GM12891 (cell line): ENCODE data around the gene TPRG1L.

ENCODE experiments used
- DNase-seq: peaks from one replicate; pipeline ENCODE4 v3.0.0; 2011; ENCODE audit warnings: low spot score; ENCODE audit not compliant: insufficient read length
- FAIRE-seq: peaks from 2 replicates; lab custom pipeline; 2011; peaks lifted over from hg19 to GRCh38; lab: Jason Lieb, UNC
- PAX5 ChIP-seq: IDR thresholded peaks from 2 replicates; pipeline ENCODE4 v1.6.1; 2011; ENCODE audit warnings: low read length, moderate library complexity, mild to moderate bottlenecking; ENCODE audit not compliant: insufficient read depth, severe bottlenecking
- POLR2A ChIP-seq: IDR thresholded peaks from 2 replicates; pipeline ENCODE4 v1.6.1; 2011; ENCODE audit warnings: low read depth, low read length, control low read depth
- POLR2AphosphoS5 ChIP-seq: IDR thresholded peaks from 2 replicates; pipeline ENCODE4 v1.6.1; 2011; ENCODE audit warnings: low read depth, low read length, control low read depth
- POU2F2 ChIP-seq: IDR thresholded peaks from 2 replicates; pipeline ENCODE4 v1.6.1; 2011; ENCODE audit warnings: low read depth, mild to moderate bottlenecking, control low read depth, low read length, moderate library complexity
- SPI1 ChIP-seq: IDR thresholded peaks from 2 replicates; pipeline ENCODE4 v1.6.1; 2011; ENCODE audit warnings: low read depth, low read length, control low read depth
- TAF1 ChIP-seq: IDR thresholded peaks from 2 replicates; pipeline ENCODE4 v1.6.1; 2011; ENCODE audit warnings: low read depth, low read length, control low read depth

TPRG1L gene

GRCh38 chr1:3642919-3643675 lies 18.3 kb downstream of the TPRG1L start:
- FAIRE-seq (no peak), DNase-seq (no peak)
- TF ChIP-seq SPI1 (no peak), POU2F2 (no peak), PAX5 (no peak), POLR2A (no peak), POLR2AphosphoS5 (no peak), TAF1 (no peak)

GRCh38 chr1:3644273-3644672 lies 19.5 kb downstream of the TPRG1L start:
- FAIRE-seq (peak; percentile 41), DNase-seq (no peak)
- TF ChIP-seq TAF1 (no peak), POLR2AphosphoS5 (no peak), POU2F2 (no peak), PAX5 (no peak), SPI1 (no peak), POLR2A (no peak)

- DNase-seq (no peak), FAIRE-seq (no peak)
- no peak for TF ChIP-seq PAX5
These were observed 20.4 kb downstream of the TPRG1L start for GRCh38 chr1:3645247-3645646.

GRCh38 chr1:3645666-3646355 lies 21.0 kb downstream of the TPRG1L start:
- no peak for DNase-seq
- no peak for FAIRE-seq
- TF ChIP-seq SPI1 (no peak), TAF1 (no peak), POU2F2 (no peak), POLR2AphosphoS5 (no peak), PAX5 (no peak), POLR2A (no peak)

GRCh38 chr1:3646596-3646995 lies 21.8 kb downstream of the TPRG1L start:
- no peak for DNase-seq
- no peak for FAIRE-seq
- no peak for TF ChIP-seq PAX5
- no peak for TF ChIP-seq POLR2A
- no peak for TF ChIP-seq POU2F2
- no peak for TF ChIP-seq TAF1

- FAIRE-seq (peak; percentile 96), DNase-seq (peak; percentile 97)
- TF ChIP-seq POLR2A = peak; percentile 62; the same call in 1 of the 2 replicates
- TF ChIP-seq TAF1 = peak; percentile 41
- peak; percentile 61 for TF ChIP-seq SPI1
- no peak; the same call in 1 of the 2 replicates for TF ChIP-seq POU2F2
- TF ChIP-seq PAX5 = no peak
- TF ChIP-seq POLR2AphosphoS5 = peak; percentile 42; the same call in 1 of the 2 replicates
These were observed 24.8 kb downstream of the TPRG1L start, which contains the start of gene WRAP73 for GRCh38 chr1:3649342-3650247. TSS of gene WRAP73 (minus strand) at chr1:3650103. CDS start at chr1:3649999, 104 bp downstream.

- no peak for DNase-seq
- no peak for FAIRE-seq
- TF ChIP-seq TAF1 (no peak), POU2F2 (no peak), POLR2AphosphoS5 (no peak), PAX5 (no peak), POLR2A (no peak), SPI1 (no peak)
These were observed 25.6 kb downstream of the TPRG1L start for GRCh38 chr1:3650248-3651025.

DNA sequence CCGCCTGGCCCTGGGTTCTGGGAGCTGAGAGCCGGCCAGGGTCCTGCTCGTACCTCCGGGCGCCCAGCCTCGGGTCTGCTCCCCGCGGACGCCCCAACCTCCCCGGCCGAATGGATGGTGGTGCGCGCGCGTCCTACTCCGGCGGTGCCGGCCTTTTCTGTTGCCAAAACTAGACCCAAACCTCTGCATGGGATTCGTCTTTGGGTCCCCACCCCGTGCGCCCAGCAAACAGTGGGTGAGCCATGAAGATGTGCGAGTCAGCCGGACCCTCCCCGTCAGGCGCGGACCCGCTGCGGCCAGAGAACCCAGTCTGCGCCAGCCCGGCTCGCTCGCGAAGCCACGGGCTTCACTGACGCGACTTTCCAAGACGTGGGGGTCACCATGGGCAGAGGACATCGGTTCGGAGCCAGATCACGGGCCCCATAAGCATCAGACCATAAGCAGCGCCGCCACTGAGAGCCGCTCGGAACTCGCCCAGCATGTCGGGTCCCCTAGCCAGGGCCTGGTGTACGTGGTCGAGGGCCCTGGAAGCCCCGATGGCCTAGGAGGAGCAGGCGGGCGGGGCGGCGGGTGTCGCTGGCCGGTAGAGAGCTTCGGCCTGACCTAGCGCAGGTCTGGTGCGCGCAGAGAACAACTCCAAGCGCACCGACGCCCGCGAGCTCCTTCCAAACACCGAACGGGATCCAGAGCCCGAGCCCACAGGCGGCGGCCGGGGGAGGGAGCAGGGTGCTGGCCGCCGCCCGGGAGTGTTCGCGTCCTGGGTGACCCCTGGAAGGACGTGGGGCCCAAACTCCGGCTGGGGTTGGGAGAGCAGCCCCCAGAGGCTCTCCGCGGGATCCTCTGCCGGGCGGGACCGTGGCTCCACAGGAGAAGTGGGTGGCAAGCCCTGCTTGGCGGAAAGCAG lies 26.5 kb downstream of the TPRG1L start:
- DNase-seq (no peak), FAIRE-seq (no peak)
- TF ChIP-seq POLR2A = no peak
- no peak for TF ChIP-seq POLR2AphosphoS5
- TF ChIP-seq PAX5 = no peak
- TF ChIP-seq TAF1 = no peak
- no peak for TF ChIP-seq SPI1
- no peak for TF ChIP-seq POU2F2
